ENCODE measurements around the gene RPGR.

RPGR gene

GRCh38 chrX:38240541-38240940 is 86.8 kb downstream of the RPGR start:
- no peak overlapping the region for H4K91ac ChIP-seq (ENCODE audit: low read length)
- no peaks in the 10 kb centered on the region for H3K36me3 ChIP-seq (ENCODE audit: control insufficient read depth in 1 of 2, insufficient read depth in 2 of 2, low read depth in 1 of 2, low read length in 2 of 2)
- no peak overlapping the region for H2BK15ac ChIP-seq (ENCODE audit: low read depth, poor library complexity, severe bottlenecking)
- H3K9me3 ChIP-seq (ENCODE audit: control insufficient read depth, low read length): no peaks in the 10 kb centered on the region
- no peak overlapping the region for H2BK120ac ChIP-seq (ENCODE audit: low read depth, low read length)
- peaks cover 0 to 6% of the 10 kb centered on the region in 2 experiments for H3K27me3 ChIP-seq (ENCODE audit: control insufficient read depth in 1 of 2, insufficient read depth in 1 of 2, low read length in 2 of 2)
- H2BK5ac ChIP-seq (ENCODE audit: low read depth, low read length, poor library complexity, severe bottlenecking): no peak overlapping the region
- H4K8ac ChIP-seq (ENCODE audit: low read length): no peak overlapping the region
- H3K4me2 ChIP-seq (ENCODE audit: low read length, poor library complexity, severe bottlenecking): no peak overlapping the region
- no peak overlapping the region for H3K27ac ChIP-seq (ENCODE audit: low read length, poor library complexity, severe bottlenecking)
- H2AFZ ChIP-seq (ENCODE audit: low read depth, low read length): no peak overlapping the region
- no peaks in the 10 kb centered on the region for H3K4me1 ChIP-seq (ENCODE audit: control insufficient read depth, insufficient read depth, low read depth, low read length)
- no peak overlapping the region for H3K23ac ChIP-seq (ENCODE audit: low read length in 2 of 2)
- H3K4me3 ChIP-seq (ENCODE audit: insufficient read depth in 1 of 2, low read depth in 1 of 2, low read length in 2 of 2): no peak overlapping the region
- no peak overlapping the region for H2AK5ac ChIP-seq (ENCODE audit: low read length, severe bottlenecking)
- no peak overlapping the region for H3K4ac ChIP-seq (ENCODE audit: low read depth in 1 of 2, low read length in 2 of 2)
- H3K14ac ChIP-seq (ENCODE audit: low read length in 2 of 2): no peak overlapping the region
- H3K9ac ChIP-seq (ENCODE audit: low read length): no peak overlapping the region
- no CpG with 5 or more reads among the region's 2 CpGs for WGBS
- no peak overlapping the region for H3K18ac ChIP-seq (ENCODE audit: low read depth in 1 of 2, low read length in 2 of 2)
- no peaks in the 10 kb centered on the region for H3K79me1 ChIP-seq (replicated peaks; ENCODE audit: low read length, poor library complexity, severe bottlenecking)
- DNase-seq: no peak
- no peak overlapping the region for H2BK12ac ChIP-seq (ENCODE audit: low read length in 2 of 2)

GRCh38 chrX:38236901-38237615 is 90.3 kb downstream of the RPGR start:
- no peak overlapping the region for H3K18ac ChIP-seq (ENCODE audit: low read depth in 1 of 2, low read length in 2 of 2)
- H3K14ac ChIP-seq (ENCODE audit: low read length in 2 of 2): no peak overlapping the region
- no peak overlapping the region for H2BK12ac ChIP-seq (ENCODE audit: low read length in 2 of 2)
- WGBS: 74% methylated on average over 3 of the region's 6 CpGs
- no peak overlapping the region for H3K27ac ChIP-seq (ENCODE audit: low read length, poor library complexity, severe bottlenecking)
- H3K4ac ChIP-seq (ENCODE audit: low read depth in 1 of 2, low read length in 2 of 2): no peak overlapping the region
- H4K8ac ChIP-seq (ENCODE audit: low read length): no peak overlapping the region
- no peak overlapping the region for H3K4me2 ChIP-seq (ENCODE audit: low read length, poor library complexity, severe bottlenecking)
- no peak overlapping the region for H2AK5ac ChIP-seq (ENCODE audit: low read length, severe bottlenecking)
- DNase-seq: no peak
- no peaks in the 10 kb centered on the region for H3K9me3 ChIP-seq (ENCODE audit: control insufficient read depth, low read length)
- no peak overlapping the region for H2BK15ac ChIP-seq (ENCODE audit: low read depth, poor library complexity, severe bottlenecking)
- no peak overlapping the region for H3K23ac ChIP-seq (ENCODE audit: low read length in 2 of 2)
- H3K79me1 ChIP-seq (replicated peaks; ENCODE audit: low read length, poor library complexity, severe bottlenecking): no peaks in the 10 kb centered on the region
- H3K27me3 ChIP-seq (ENCODE audit: control insufficient read depth in 1 of 2, insufficient read depth in 1 of 2, low read length in 2 of 2): peaks cover 0 to 6% of the 10 kb centered on the region in 2 experiments
- H3K4me1 ChIP-seq (ENCODE audit: control insufficient read depth, insufficient read depth, low read depth, low read length): no peaks in the 10 kb centered on the region
- no peak overlapping the region for H2BK120ac ChIP-seq (ENCODE audit: low read depth, low read length)
- H2BK5ac ChIP-seq (ENCODE audit: low read depth, low read length, poor library complexity, severe bottlenecking): no peak overlapping the region
- no peak overlapping the region for H3K9ac ChIP-seq (ENCODE audit: low read length)
- H3K36me3 ChIP-seq (ENCODE audit: control insufficient read depth in 1 of 2, insufficient read depth in 2 of 2, low read depth in 1 of 2, low read length in 2 of 2): no peaks in the 10 kb centered on the region
- H4K91ac ChIP-seq (ENCODE audit: low read length): no peak overlapping the region
- H2AFZ ChIP-seq (ENCODE audit: low read depth, low read length): no peak overlapping the region
- no peak overlapping the region for H3K4me3 ChIP-seq (ENCODE audit: insufficient read depth in 1 of 2, low read depth in 1 of 2, low read length in 2 of 2)

GRCh38 chrX:38233891-38234667 is 93.2 kb downstream of the RPGR start:
- Histone ChIP-seq H3K27me3 (ENCODE audit: control insufficient read depth in 1 of 2, insufficient read depth in 1 of 2, low read length in 2 of 2) (peaks cover 0 to 6% of the 10 kb centered on the region in 2 experiments), H3K79me1 (replicated peaks; ENCODE audit: low read length, poor library complexity, severe bottlenecking) (no peaks in the 10 kb centered on the region), H3K4ac (ENCODE audit: low read depth in 1 of 2, low read length in 2 of 2) (peak overlapping the region in 1 of 2 experiments; percentile 49), H2BK5ac (ENCODE audit: low read depth, low read length, poor library complexity, severe bottlenecking) (no peak overlapping the region), H3K27ac (ENCODE audit: low read length, poor library complexity, severe bottlenecking) (peak overlapping the region; percentile 14), H3K9ac (ENCODE audit: low read length) (peak overlapping the region; percentile 55), H2AK5ac (ENCODE audit: low read length, severe bottlenecking) (no peak overlapping the region), H3K14ac (ENCODE audit: low read length in 2 of 2) (no peak overlapping the region), H3K4me2 (ENCODE audit: low read length, poor library complexity, severe bottlenecking) (no peak overlapping the region), H3K23ac (ENCODE audit: low read length in 2 of 2) (no peak overlapping the region), H3K4me1 (ENCODE audit: control insufficient read depth, insufficient read depth, low read depth, low read length) (no peaks in the 10 kb centered on the region), H3K18ac (ENCODE audit: low read depth in 1 of 2, low read length in 2 of 2) (peak overlapping the region in 1 of 2 experiments; percentile 5), H2AFZ (ENCODE audit: low read depth, low read length) (no peak overlapping the region), H2BK15ac (ENCODE audit: low read depth, poor library complexity, severe bottlenecking) (no peak overlapping the region), H3K4me3 (ENCODE audit: insufficient read depth in 1 of 2, low read depth in 1 of 2, low read length in 2 of 2) (no peak overlapping the region), H3K9me3 (ENCODE audit: control insufficient read depth, low read length) (no peaks in the 10 kb centered on the region), H2BK120ac (ENCODE audit: low read depth, low read length) (no peak overlapping the region), H4K8ac (ENCODE audit: low read length) (no peak overlapping the region), H3K36me3 (ENCODE audit: control insufficient read depth in 1 of 2, insufficient read depth in 2 of 2, low read depth in 1 of 2, low read length in 2 of 2) (no peaks in the 10 kb centered on the region), H2BK12ac (ENCODE audit: low read length in 2 of 2) (no peak overlapping the region), H4K91ac (ENCODE audit: low read length) (no peak overlapping the region)
- DNase-seq: peak; percentile 67
- WGBS: 22% methylated on average over 2 of the region's 3 CpGs

- H3K4me1 ChIP-seq (ENCODE audit: control insufficient read depth, insufficient read depth, low read depth, low read length): no peaks in the 10 kb centered on the region
- H4K91ac ChIP-seq (ENCODE audit: low read length): no peak overlapping the region
- DNase-seq: peak; percentile 48
- H3K18ac ChIP-seq (ENCODE audit: low read depth in 1 of 2, low read length in 2 of 2): peak overlapping the region in 1 of 2 experiments; percentile 21
- peak overlapping the region; percentile 28 for H2BK15ac ChIP-seq (ENCODE audit: low read depth, poor library complexity, severe bottlenecking)
- peak overlapping the region in 1 of 2 experiments; percentile 75 for H3K4ac ChIP-seq (ENCODE audit: low read depth in 1 of 2, low read length in 2 of 2)
- no peak overlapping the region for H3K23ac ChIP-seq (ENCODE audit: low read length in 2 of 2)
- H3K27ac ChIP-seq (ENCODE audit: low read length, poor library complexity, severe bottlenecking): no peak overlapping the region
- H2BK120ac ChIP-seq (ENCODE audit: low read depth, low read length): no peak overlapping the region
- no peak overlapping the region for H3K14ac ChIP-seq (ENCODE audit: low read length in 2 of 2)
- no peak overlapping the region for H2AFZ ChIP-seq (ENCODE audit: low read depth, low read length)
- H3K9me3 ChIP-seq (ENCODE audit: control insufficient read depth, low read length): no peaks in the 10 kb centered on the region
- 50% methylated on average over 3 of the region's 3 CpGs for WGBS
- H2BK5ac ChIP-seq (ENCODE audit: low read depth, low read length, poor library complexity, severe bottlenecking): no peak overlapping the region
- H3K79me1 ChIP-seq (replicated peaks; ENCODE audit: low read length, poor library complexity, severe bottlenecking): no peaks in the 10 kb centered on the region
- peak overlapping the region; percentile 63 to 66 for H2BK12ac ChIP-seq (ENCODE audit: low read length in 2 of 2)
- no peaks in the 10 kb centered on the region for H3K27me3 ChIP-seq (ENCODE audit: control insufficient read depth in 1 of 2, insufficient read depth in 1 of 2, low read length in 2 of 2)
- H3K4me2 ChIP-seq (ENCODE audit: low read length, poor library complexity, severe bottlenecking): no peak overlapping the region
- H3K4me3 ChIP-seq (ENCODE audit: insufficient read depth in 1 of 2, low read depth in 1 of 2, low read length in 2 of 2): no peak overlapping the region
- no peak overlapping the region for H4K8ac ChIP-seq (ENCODE audit: low read length)
- H2AK5ac ChIP-seq (ENCODE audit: low read length, severe bottlenecking): no peak overlapping the region
- no peak overlapping the region for H3K9ac ChIP-seq (ENCODE audit: low read length)
- no peaks in the 10 kb centered on the region for H3K36me3 ChIP-seq (ENCODE audit: control insufficient read depth in 1 of 2, insufficient read depth in 2 of 2, low read depth in 1 of 2, low read length in 2 of 2)
These were observed 95.1 kb downstream of the RPGR start for GRCh38 chrX:38232079-38232686.
